WTC11 (cell line): ENCODE measurements around the gene CHST13. TPM values are rescaled to one million over a fixed set of nuclear protein-coding genes. Genes with fewer than 3 reads are reported as not detected.
A peak's percentile ranks its signal among the peaks of the same experiment; 100 is the strongest.

ENCODE experiments used
- ATAC-seq: fragments of 200-7000 bp; cut with Tn5 transposase; 2 replicates; pipeline ENCODE4 v1.10.0; 2021; ENCODE audit warnings: mild to moderate bottlenecking, moderate library complexity
- CTCF ChIA-PET: fragments of 300-600 bp; sonication (Branson Sonifier 250); formaldehyde crosslinking; loops from one replicate; lab custom pipeline; 2021; ENCODE audit warnings: antibody characterized with exemption; lab: Charles Lee
- POLR2A ChIA-PET: fragments of 350-600 bp; sonication (Branson Sonifier 250); formaldehyde crosslinking; loops from one replicate; lab custom pipeline; 2021; ENCODE audit warnings: antibody characterized with exemption; lab: Charles Lee
- DNase-seq: peaks from one replicate; pipeline ENCODE4 v3.0.0; 2021; ENCODE audit warnings: low spot score
- H3K27ac Mint-ChIP-seq: 2 replicates; pipeline ENCODE4 v1.8.0; 2021; ENCODE audit warnings: mixed read lengths
- H3K27me3 Mint-ChIP-seq: 2 replicates; pipeline ENCODE4 v1.8.0; 2021; ENCODE audit warnings: low read depth, mild to moderate bottlenecking, moderate library complexity, mixed read lengths
- H3K36me3 Mint-ChIP-seq: 2 replicates; pipeline ENCODE4 v1.8.0; 2021; ENCODE audit warnings: mixed read lengths
- H3K4me1 Mint-ChIP-seq: 2 replicates; pipeline ENCODE4 v1.8.0; 2022; ENCODE audit warnings: mixed read lengths
- H3K4me3 Mint-ChIP-seq: 2 replicates; pipeline ENCODE4 v1.8.0; 2021; ENCODE audit warnings: mild to moderate bottlenecking, moderate library complexity, mixed read lengths
- H3K9me3 Mint-ChIP-seq: 2 replicates; pipeline ENCODE4 v1.8.0; 2021; ENCODE audit warnings: mixed read lengths
- ATF2 ChIP-seq: sonication (generic); formaldehyde crosslinking; IDR thresholded peaks from 2 replicates; pipeline ENCODE4 v1.8.1; 2022; ENCODE audit warnings: low read depth, missing genetic modification reagents, borderline replicate concordance
- CREB1 ChIP-seq: sonication (generic); formaldehyde crosslinking; IDR thresholded peaks from 2 replicates; pipeline ENCODE4 v1.8.0; 2023; ENCODE audit warnings: mild to moderate bottlenecking, missing genetic modification reagents
- E2F1 ChIP-seq: sonication (generic); formaldehyde crosslinking; IDR thresholded peaks from 2 replicates; pipeline ENCODE4 v1.8.0; 2022; ENCODE audit warnings: mild to moderate bottlenecking, missing genetic modification reagents
- GABPB1 ChIP-seq: sonication (generic); formaldehyde crosslinking; IDR thresholded peaks from 2 replicates; pipeline ENCODE4 v1.8.1; 2023; ENCODE audit warnings: mild to moderate bottlenecking, missing genetic modification reagents
- HMGXB4 ChIP-seq: sonication (generic); formaldehyde crosslinking; IDR thresholded peaks from 2 replicates; pipeline ENCODE4 v1.8.1; 2023; ENCODE audit warnings: mild to moderate bottlenecking, moderate library complexity, missing genetic modification reagents
- JAZF1 ChIP-seq: fragments of 250-450 bp; sonication (Bioruptor Pico); IDR thresholded peaks from 2 replicates; pipeline ENCODE4 v1.9.0; 2021; ENCODE audit warnings: moderate library complexity, mild to moderate bottlenecking, inconsistent platforms
- NFE2L1 ChIP-seq: sonication (generic); formaldehyde crosslinking; IDR thresholded peaks from 2 replicates; pipeline ENCODE4 v1.8.1; 2023; ENCODE audit warnings: missing genetic modification reagents
- PREB ChIP-seq: sonication (generic); formaldehyde crosslinking; IDR thresholded peaks from 2 replicates; pipeline ENCODE4 v1.8.1; 2022; ENCODE audit warnings: mild to moderate bottlenecking, missing genetic modification reagents, moderate library complexity, borderline replicate concordance
- USF2 ChIP-seq: sonication (generic); formaldehyde crosslinking; IDR thresholded peaks from 2 replicates; pipeline ENCODE4 v1.8.1; 2023; ENCODE audit warnings: mild to moderate bottlenecking, missing genetic modification reagents, moderate library complexity
- ZBTB43 ChIP-seq: sonication (generic); formaldehyde crosslinking; IDR thresholded peaks from 2 replicates; pipeline ENCODE4 v1.8.1; 2023; ENCODE audit warnings: mild to moderate bottlenecking, missing genetic modification reagents
- ZNF232 ChIP-seq: sonication (generic); formaldehyde crosslinking; IDR thresholded peaks from 2 replicates; pipeline ENCODE4 v1.8.0; 2022; ENCODE audit warnings: mild to moderate bottlenecking, missing genetic modification reagents
- ZNF317 ChIP-seq: sonication (generic); formaldehyde crosslinking; IDR thresholded peaks from 2 replicates; pipeline ENCODE4 v1.8.1; 2023; ENCODE audit warnings: low read depth, mild to moderate bottlenecking, moderate library complexity, missing genetic modification reagents, borderline replicate concordance
- ZNF425 ChIP-seq: fragments of 250-450 bp; sonication (Bioruptor Pico); conservative IDR thresholded peaks from 2 replicates; pipeline ENCODE4 v1.9.0; 2021; ENCODE audit warnings: mild to moderate bottlenecking
- total RNA-seq: library from RNA; stranded (reverse); gene quantifications from 3 replicates; pipeline ENCODE4 v1.2.3, GENCODE V29; 2021

CHST13 gene
- total RNA-seq, 1 experiment from 2014 or later: 4.1 TPM

GRCh38 chr3:126528800-126529541 lies 5.0 kb downstream of the CHST13 start:
- ATAC-seq: no peak
- no peaks in the 10 kb centered on the region for H3K9me3 Mint-ChIP-seq
- ChIA-PET POLR2A (no interaction called here), CTCF (interaction anchor here (0.6 to 1.4 kb wide), 2 partner anchors 41 to 46 kb away, joined by 3 read pairs; no protein-coding TSS in a partner anchor)
- H3K27ac Mint-ChIP-seq: no peak overlapping the region
- TF ChIP-seq GABPB1 (CRISPR knock-in tag): peak; percentile 97
- no peak for TF ChIP-seq JAZF1
- H3K36me3 Mint-ChIP-seq: no peaks in the 10 kb centered on the region
- H3K4me1 Mint-ChIP-seq: peaks cover 14% of the 10 kb centered on the region; the same call in 1 of the 2 replicates
- peaks cover 8% of the 10 kb centered on the region; the same call in 1 of the 2 replicates for H3K27me3 Mint-ChIP-seq
- no peak for DNase-seq
- no peak overlapping the region for H3K4me3 Mint-ChIP-seq

GRCh38 chr3:126529585-126530170 lies 5.7 kb downstream of the CHST13 start:
- ChIA-PET CTCF (interaction anchor here (1.4 kb wide), 1 partner anchor 41 kb away, joined by 3 read pairs; no protein-coding TSS in a partner anchor), POLR2A (no interaction called here)
- DNase-seq: no peak
- peaks cover 14% of the 10 kb centered on the region; the same call in 1 of the 2 replicates for H3K4me1 Mint-ChIP-seq
- peaks cover 8% of the 10 kb centered on the region; the same call in 1 of the 2 replicates for H3K27me3 Mint-ChIP-seq
- TF ChIP-seq CREB1 (CRISPR knock-in tag) (no peak), ATF2 (CRISPR knock-in tag) (no peak), ZNF232 (CRISPR knock-in tag) (no peak), USF2 (CRISPR knock-in tag) (no peak), GABPB1 (CRISPR knock-in tag) (no peak), ZBTB43 (CRISPR knock-in tag) (no peak), ZNF425 (no peak), PREB (CRISPR knock-in tag) (no peak), NFE2L1 (CRISPR knock-in tag) (no peak), ZNF317 (CRISPR knock-in tag) (no peak), HMGXB4 (CRISPR knock-in tag) (no peak), E2F1 (no peak)
- no peaks in the 10 kb centered on the region for H3K9me3 Mint-ChIP-seq
- H3K36me3 Mint-ChIP-seq: no peaks in the 10 kb centered on the region
- no peak overlapping the region for H3K27ac Mint-ChIP-seq
- no peak overlapping the region for H3K4me3 Mint-ChIP-seq
- no peak for ATAC-seq
